HepG2 (cell line): ENCODE data around the gene SYNGR2. TPM values are rescaled to one million over a fixed set of nuclear protein-coding genes. Genes with fewer than 3 reads are reported as not detected.
A peak's percentile ranks its signal among the peaks of the same experiment; 100 is the strongest.

ENCODE experiments used
- ATAC-seq: fragments of 200-7000 bp; cut with Tn5 transposase; 3 replicates; pipeline ENCODE4 v1.9.1; 2020; ENCODE audit warnings: mild to moderate bottlenecking, moderate library complexity
- BruUV-seq: library from RNA; stranded (reverse); fragments of 400-500 nt; replicated peaks from 2 replicates; lab custom pipeline; 2021; lab: Mats Ljungman, UMichigan
- CTCF ChIA-PET: fragments of 300-600 bp; formaldehyde crosslinking; extraction: SDS; loops from one replicate; lab custom pipeline; 2021; ENCODE audit warnings: low total read pairs, inconsistent platforms, low intra/inter-chr PET ratio; lab: Yijun Ruan, JAX
- POLR2A ChIA-PET: fragments of 350-600 bp; sonication (Branson Sonifier 250); formaldehyde crosslinking; loops from one replicate; lab custom pipeline; 2020; ENCODE audit warnings: antibody characterized with exemption, inconsistent platforms; lab: Yijun Ruan, JAX
- DNase-seq: peaks from one replicate; pipeline ENCODE4 v3.0.0-alpha.2; 2015; ENCODE audit warnings: low spot score
- FAIRE-seq: peaks from 3 replicates; lab custom pipeline; 2011; peaks lifted over from hg19 to GRCh38; lab: Jason Lieb, UNC
- H2AFZ ChIP-seq: one replicate; pipeline ENCODE4 v1.6.1; 2011; ENCODE audit warnings: low read length, inconsistent platforms
- H3K27ac ChIP-seq: fragments of 300-600 bp; 3 replicates; pipeline ENCODE4 v1.8.0; 2011; ENCODE audit warnings: mixed run types, mild to moderate bottlenecking, mixed read lengths, low read length, inconsistent platforms; ENCODE audit not compliant: insufficient read depth; ENCODE audit errors: extremely low read length
- H3K27me3 ChIP-seq, 2 experiments: fragments of 200-600 bp in 1 of 2; 2 replicates in 1 of 2; 3 replicates in 1 of 2; pipeline versions ENCODE4 v1.6.0 to v1.8.0; 2011; ENCODE audit warnings: low read length in 2 of 2, mild to moderate bottlenecking in 2 of 2, moderate library complexity in 2 of 2, inconsistent platforms in 1 of 2; ENCODE audit not compliant: insufficient read depth in 2 of 2, control insufficient read depth in 1 of 2
- H3K36me3 ChIP-seq, 2 experiments: fragments of 200-600 bp in 1 of 2; replicated peaks in 1 of 2; 2 replicates in 1 of 2; 3 replicates in 1 of 2; pipeline versions ENCODE4 v1.5.1 to v1.8.0; 2011; ENCODE audit warnings: low read length in 2 of 2, inconsistent platforms in 1 of 2; ENCODE audit not compliant: insufficient read depth in 2 of 2, control insufficient read depth in 1 of 2
- H3K4me1 ChIP-seq: 2 replicates; pipeline ENCODE4 v1.5.1; 2012; ENCODE audit warnings: low read length, inconsistent platforms; ENCODE audit not compliant: insufficient read depth
- H3K4me2 ChIP-seq: 2 replicates; pipeline ENCODE4 v1.6.0; 2011; ENCODE audit warnings: low read depth, low read length, inconsistent platforms
- H3K4me3 ChIP-seq, 3 experiments: fragments of 200-600 bp in 1 of 3; sonication (generic), shearing (Covaris generic) in 1 of 3; replicated peaks in 1 of 3; 2 replicates each; pipeline ENCODE4 v1.5.1; 2011 to 2016; ENCODE audit warnings: low read length in 3 of 3, inconsistent platforms in 2 of 3, low read depth in 2 of 3, mild to moderate bottlenecking in 2 of 3, control low read depth in 1 of 3, mixed read lengths in 1 of 3; ENCODE audit not compliant: insufficient read depth in 1 of 3
- H3K79me2 ChIP-seq: one replicate; pipeline ENCODE4 v1.6.1; 2011; ENCODE audit warnings: low read length, inconsistent platforms; ENCODE audit not compliant: insufficient read depth
- H3K9ac ChIP-seq: 2 replicates; pipeline ENCODE4 v1.6.0; 2011; ENCODE audit warnings: mild to moderate bottlenecking, low read depth, low read length, inconsistent platforms; ENCODE audit not compliant: insufficient read depth
- H3K9me3 ChIP-seq: 2 replicates; pipeline ENCODE4 v1.5.1; 2012; ENCODE audit warnings: mild to moderate bottlenecking, low read length
- H4K20me1 ChIP-seq: 2 replicates; pipeline ENCODE4 v1.6.0; 2011; ENCODE audit warnings: inconsistent platforms, mild to moderate bottlenecking, low read length, moderate library complexity; ENCODE audit not compliant: insufficient read depth
- GLI4 ChIP-seq: sonication (generic); formaldehyde crosslinking; IDR thresholded peaks from 2 replicates; pipeline ENCODE4 v1.5.1; 2020; ENCODE audit warnings: missing genetic modification reagents, mild to moderate bottlenecking, moderate library complexity, borderline replicate concordance
- MED8 ChIP-seq: sonication (generic); formaldehyde crosslinking; IDR thresholded peaks from 2 replicates; pipeline ENCODE4 v1.8.1; 2023; ENCODE audit warnings: mild to moderate bottlenecking, missing genetic modification reagents; ENCODE audit not compliant: insufficient replicate concordance
- NCOA2 ChIP-seq: sonication (generic); formaldehyde crosslinking; IDR thresholded peaks from 2 replicates; pipeline ENCODE4 v1.8.0; 2022; ENCODE audit warnings: inconsistent platforms
- TBX2 ChIP-seq: sonication (generic); formaldehyde crosslinking; IDR thresholded peaks from 2 replicates; pipeline ENCODE4 v1.5.0; 2020; ENCODE audit warnings: missing genetic modification reagents, mild to moderate bottlenecking, borderline replicate concordance
- ZNF3 ChIP-seq: IDR thresholded peaks from 2 replicates; pipeline ENCODE4 v1.7.0; 2017; ENCODE audit warnings: inconsistent platforms
- ZNF768 ChIP-seq: sonication (generic); formaldehyde crosslinking; IDR thresholded peaks from 2 replicates; pipeline ENCODE4 v1.4.0; 2020; ENCODE audit warnings: missing genetic modification reagents
- WGBS: methylation state at CpG from one replicate; pipeline ENCODE4 v1.1.6; 2017; ENCODE audit warnings: low lambda C conversion rate; 5-methylcytosine and 5-hydroxymethylcytosine counted together
- in situ Hi-C: cut with HindIII; loops from 2 replicates; pipeline ENCODE4 v1.10.0; 2017; ENCODE audit warnings: low pct_unique_long_range_greater_than_20kb; ENCODE audit not compliant: extremely low pct_ligation_motif_present
- intact Hi-C: fragments of 100-400 bp; cut with micrococcal nuclease; formaldehyde crosslinking; loops from one replicate; pipeline ENCODE4 v1.10.0; 2022; ENCODE audit not compliant: unreplicated experiment
- polyA plus RNA-seq, 8 experiments: library from polyadenylated mRNA; depleted of rRNA in 3 of 8; stranded (reverse) in 7 of 8; unstranded in 1 of 8; fragments of >200 nt; fragmentation: Illumina TruSeq in 4 of 8; extraction: Trizol in 4 of 8; gene quantifications; 2 replicates each; pipeline versions ENCODE4 v1.2.1 to v1.2.3, GENCODE V29; 2011 to 2016; ENCODE audit warnings: low read depth in 4 of 8, missing spikeins in 1 of 8, mixed read lengths in 1 of 8; ENCODE audit not compliant: insufficient read depth in 1 of 8
- total RNA-seq, 5 experiments: library from RNA; depleted of rRNA; stranded (reverse); fragments of >200 nt; fragmentation: Illumina TruSeq; extraction: Trizol; gene quantifications; 2 replicates each; pipeline ENCODE4 v1.2.3, GENCODE V29; 2016; ENCODE audit warnings: low read depth in 1 of 5
- TF ChIP-seq, protein P1 (sequence below): sonication (generic); formaldehyde crosslinking; IDR thresholded peaks from 2 replicates; pipeline ENCODE4 v1.4.0; 2020; ENCODE audit warnings: mild to moderate bottlenecking, missing genetic modification reagents
- TF ChIP-seq, protein P2 (sequence below): sonication (generic); formaldehyde crosslinking; IDR thresholded peaks from 2 replicates; pipeline ENCODE4 v1.4.0; 2020; ENCODE audit warnings: mild to moderate bottlenecking, missing genetic modification reagents
- TF ChIP-seq, protein P3 (sequence below): sonication (generic); formaldehyde crosslinking; IDR thresholded peaks from 2 replicates; pipeline ENCODE4 v1.4.0; 2020; ENCODE audit warnings: missing genetic modification reagents
- TF ChIP-seq, protein P4 (sequence below): sonication (generic); formaldehyde crosslinking; IDR thresholded peaks from 2 replicates; pipeline ENCODE4 v1.4.0; 2020; ENCODE audit warnings: missing genetic modification reagents, mild to moderate bottlenecking, borderline replicate concordance

SYNGR2 gene
- total and polyA plus RNA-seq, 2 of the 13 experiments (the other 11 are each of a cell fraction or from before 2014, with no cell fraction given): 46.7 to 170 TPM

DNA sequence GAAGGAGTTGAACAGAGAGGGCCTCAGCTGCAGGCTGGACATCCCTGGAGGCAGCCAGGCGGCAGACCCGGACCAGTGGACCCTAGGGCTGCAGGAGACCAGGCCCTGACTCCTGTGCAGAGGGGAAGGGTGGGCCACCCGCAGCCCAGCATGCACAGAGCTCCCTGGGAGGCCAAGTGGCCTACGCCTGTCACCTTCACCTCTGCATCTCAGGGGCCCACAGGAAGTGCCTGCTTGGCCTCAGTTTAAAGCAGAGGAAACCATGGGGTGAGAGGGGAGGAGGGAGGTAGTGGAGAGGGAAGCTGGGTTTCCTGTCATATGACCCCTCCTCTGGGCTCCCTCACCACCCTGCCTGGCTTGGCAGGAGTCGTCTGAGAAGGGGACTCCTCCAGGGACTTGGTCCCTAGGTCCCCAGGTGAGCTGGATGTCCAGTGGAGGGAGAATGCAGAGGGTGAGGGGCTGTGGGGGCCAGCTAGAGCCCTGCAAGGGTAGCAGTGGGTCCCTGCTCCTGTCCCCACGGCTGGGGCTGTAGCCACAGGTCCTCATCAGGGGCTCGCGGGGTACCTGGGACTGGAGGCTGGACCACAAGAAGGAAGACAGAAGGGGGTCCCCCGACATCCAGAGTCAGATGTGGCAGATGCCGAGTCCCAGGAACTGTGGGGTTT is 37.8 kb upstream of the SYNGR2 start, which contains the start of gene TMC8 (continued):
- TF ChIP-seq TBX2 (peak; percentile 53; the same call in 1 of the 2 replicates), NCOA2 (CRISPR knock-in tag) (0 out of 2 replicates have a peak, but pooled peaks have one; percentile 42)

DNA sequence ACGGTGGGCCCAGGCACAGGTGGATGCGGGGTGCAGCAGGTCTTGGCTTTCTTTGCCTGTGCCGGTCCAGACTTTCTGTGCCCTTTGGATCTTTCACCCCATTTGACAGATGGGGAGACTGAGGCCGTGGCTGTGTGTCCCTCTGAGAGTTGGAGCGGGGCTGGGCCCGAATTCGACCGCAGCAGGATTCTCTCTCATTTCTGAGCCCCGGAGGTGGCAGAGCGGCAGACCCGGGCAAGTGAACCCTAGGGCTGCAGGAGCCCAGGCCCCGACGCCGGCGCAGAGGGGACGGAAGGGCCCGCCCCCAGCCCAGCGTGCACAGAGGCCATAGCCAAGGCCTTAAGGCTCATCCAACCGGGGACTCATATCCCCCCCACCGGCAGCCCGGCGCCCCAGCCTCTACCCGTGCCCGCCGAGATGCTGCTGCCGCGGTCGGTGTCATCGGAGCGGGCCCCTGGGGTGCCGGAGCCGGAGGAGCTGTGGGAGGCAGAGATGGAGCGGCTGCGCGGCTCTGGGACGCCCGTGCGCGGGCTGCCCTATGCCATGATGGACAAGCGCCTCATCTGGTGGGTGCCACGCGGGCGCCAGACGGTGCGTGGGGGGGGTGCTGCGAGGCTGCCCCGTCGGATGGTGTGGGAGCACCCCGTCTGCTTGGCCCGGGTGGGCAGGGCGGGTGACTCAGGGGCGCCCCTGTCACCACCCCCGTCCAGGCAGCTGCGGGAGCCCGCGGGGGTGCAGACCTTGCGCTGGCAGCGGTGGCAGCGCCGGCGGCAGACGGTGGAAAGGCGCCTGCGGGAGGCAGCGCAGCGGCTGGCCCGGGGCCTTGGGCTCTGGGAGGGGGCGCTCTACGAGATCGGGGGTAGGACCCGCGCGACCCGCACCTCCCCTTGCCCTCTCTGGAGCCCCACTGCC is 37.0 kb upstream of the SYNGR2 start:
- Histone ChIP-seq H3K4me2 (peak overlapping the region; percentile 90; the same call in 1 of the 2 replicates), H2AFZ (no peak overlapping the region), H3K9ac (no peak overlapping the region), H3K9me3 (no peaks in the 10 kb centered on the region), H3K79me2 (peaks cover 12% of the 10 kb centered on the region), H3K27ac (no peak overlapping the region), H3K27me3 (no peaks in the 10 kb centered on the region), H3K36me3 (peaks cover under 1% of the 10 kb centered on the region in 2 experiments; a peak in 2 of 5 replicates), H4K20me1 (no peaks in the 10 kb centered on the region), H3K4me1 (peaks cover 77% of the 10 kb centered on the region), H3K4me3 (peak overlapping the region in 2 of 3 experiments; percentile 44 to 51; a peak in 3 of 6 replicates)
- ChIA-PET CTCF (no interaction called here), POLR2A (no interaction called here)
- intact Hi-C loops (no loop called here), in situ Hi-C loops (no loop called here)
- no TSS peak for BruUV-seq
- FAIRE-seq (no peak), DNase-seq (no peak), ATAC-seq (no peak)
- WGBS: 94% methylated on average over 31 of the region's 74 CpGs
- TF ChIP-seq, protein P1, sequence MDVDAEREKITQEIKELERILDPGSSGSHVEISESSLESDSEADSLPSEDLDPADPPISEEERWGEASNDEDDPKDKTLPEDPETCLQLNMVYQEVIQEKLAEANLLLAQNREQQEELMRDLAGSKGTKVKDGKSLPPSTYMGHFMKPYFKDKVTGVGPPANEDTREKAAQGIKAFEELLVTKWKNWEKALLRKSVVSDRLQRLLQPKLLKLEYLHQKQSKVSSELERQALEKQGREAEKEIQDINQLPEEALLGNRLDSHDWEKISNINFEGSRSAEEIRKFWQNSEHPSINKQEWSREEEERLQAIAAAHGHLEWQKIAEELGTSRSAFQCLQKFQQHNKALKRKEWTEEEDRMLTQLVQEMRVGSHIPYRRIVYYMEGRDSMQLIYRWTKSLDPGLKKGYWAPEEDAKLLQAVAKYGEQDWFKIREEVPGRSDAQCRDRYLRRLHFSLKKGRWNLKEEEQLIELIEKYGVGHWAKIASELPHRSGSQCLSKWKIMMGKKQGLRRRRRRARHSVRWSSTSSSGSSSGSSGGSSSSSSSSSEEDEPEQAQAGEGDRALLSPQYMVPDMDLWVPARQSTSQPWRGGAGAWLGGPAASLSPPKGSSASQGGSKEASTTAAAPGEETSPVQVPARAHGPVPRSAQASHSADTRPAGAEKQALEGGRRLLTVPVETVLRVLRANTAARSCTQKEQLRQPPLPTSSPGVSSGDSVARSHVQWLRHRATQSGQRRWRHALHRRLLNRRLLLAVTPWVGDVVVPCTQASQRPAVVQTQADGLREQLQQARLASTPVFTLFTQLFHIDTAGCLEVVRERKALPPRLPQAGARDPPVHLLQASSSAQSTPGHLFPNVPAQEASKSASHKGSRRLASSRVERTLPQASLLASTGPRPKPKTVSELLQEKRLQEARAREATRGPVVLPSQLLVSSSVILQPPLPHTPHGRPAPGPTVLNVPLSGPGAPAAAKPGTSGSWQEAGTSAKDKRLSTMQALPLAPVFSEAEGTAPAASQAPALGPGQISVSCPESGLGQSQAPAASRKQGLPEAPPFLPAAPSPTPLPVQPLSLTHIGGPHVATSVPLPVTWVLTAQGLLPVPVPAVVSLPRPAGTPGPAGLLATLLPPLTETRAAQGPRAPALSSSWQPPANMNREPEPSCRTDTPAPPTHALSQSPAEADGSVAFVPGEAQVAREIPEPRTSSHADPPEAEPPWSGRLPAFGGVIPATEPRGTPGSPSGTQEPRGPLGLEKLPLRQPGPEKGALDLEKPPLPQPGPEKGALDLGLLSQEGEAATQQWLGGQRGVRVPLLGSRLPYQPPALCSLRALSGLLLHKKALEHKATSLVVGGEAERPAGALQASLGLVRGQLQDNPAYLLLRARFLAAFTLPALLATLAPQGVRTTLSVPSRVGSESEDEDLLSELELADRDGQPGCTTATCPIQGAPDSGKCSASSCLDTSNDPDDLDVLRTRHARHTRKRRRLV (CRISPR knock-in tag): no peak
- TF ChIP-seq, protein P2, sequence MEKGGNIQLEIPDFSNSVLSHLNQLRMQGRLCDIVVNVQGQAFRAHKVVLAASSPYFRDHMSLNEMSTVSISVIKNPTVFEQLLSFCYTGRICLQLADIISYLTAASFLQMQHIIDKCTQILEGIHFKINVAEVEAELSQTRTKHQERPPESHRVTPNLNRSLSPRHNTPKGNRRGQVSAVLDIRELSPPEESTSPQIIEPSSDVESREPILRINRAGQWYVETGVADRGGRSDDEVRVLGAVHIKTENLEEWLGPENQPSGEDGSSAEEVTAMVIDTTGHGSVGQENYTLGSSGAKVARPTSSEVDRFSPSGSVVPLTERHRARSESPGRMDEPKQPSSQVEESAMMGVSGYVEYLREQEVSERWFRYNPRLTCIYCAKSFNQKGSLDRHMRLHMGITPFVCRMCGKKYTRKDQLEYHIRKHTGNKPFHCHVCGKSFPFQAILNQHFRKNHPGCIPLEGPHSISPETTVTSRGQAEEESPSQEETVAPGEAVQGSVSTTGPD: no peak
- TF ChIP-seq, protein P3, sequence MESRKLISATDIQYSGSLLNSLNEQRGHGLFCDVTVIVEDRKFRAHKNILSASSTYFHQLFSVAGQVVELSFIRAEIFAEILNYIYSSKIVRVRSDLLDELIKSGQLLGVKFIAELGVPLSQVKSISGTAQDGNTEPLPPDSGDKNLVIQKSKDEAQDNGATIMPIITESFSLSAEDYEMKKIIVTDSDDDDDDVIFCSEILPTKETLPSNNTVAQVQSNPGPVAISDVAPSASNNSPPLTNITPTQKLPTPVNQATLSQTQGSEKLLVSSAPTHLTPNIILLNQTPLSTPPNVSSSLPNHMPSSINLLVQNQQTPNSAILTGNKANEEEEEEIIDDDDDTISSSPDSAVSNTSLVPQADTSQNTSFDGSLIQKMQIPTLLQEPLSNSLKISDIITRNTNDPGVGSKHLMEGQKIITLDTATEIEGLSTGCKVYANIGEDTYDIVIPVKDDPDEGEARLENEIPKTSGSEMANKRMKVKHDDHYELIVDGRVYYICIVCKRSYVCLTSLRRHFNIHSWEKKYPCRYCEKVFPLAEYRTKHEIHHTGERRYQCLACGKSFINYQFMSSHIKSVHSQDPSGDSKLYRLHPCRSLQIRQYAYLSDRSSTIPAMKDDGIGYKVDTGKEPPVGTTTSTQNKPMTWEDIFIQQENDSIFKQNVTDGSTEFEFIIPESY (CRISPR knock-in tag): peak; percentile 85; the same call in 1 of the 2 replicates
- TF ChIP-seq ZNF3 (no peak), ZNF768 (CRISPR knock-in tag) (peak; percentile 59), GLI4 (CRISPR knock-in tag) (no peak), MED8 (CRISPR knock-in tag) (peak; percentile 22)
- TF ChIP-seq, protein P4, sequence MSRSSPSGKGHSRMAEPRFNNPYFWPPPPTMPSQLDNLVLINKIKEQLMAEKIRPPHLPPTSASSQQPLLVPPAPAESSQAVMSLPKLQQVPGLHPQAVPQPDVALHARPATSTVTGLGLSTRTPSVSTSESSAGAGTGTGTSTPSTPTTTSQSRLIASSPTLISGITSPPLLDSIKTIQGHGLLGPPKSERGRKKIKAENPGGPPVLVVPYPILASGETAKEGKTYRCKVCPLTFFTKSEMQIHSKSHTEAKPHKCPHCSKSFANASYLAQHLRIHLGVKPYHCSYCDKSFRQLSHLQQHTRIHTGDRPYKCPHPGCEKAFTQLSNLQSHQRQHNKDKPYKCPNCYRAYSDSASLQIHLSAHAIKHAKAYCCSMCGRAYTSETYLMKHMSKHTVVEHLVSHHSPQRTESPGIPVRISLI: no peak
